Gastroesophageal sphincter (tissue), 3 donors: ENCODE measurements around the gene USF3.

Experiments used
- POLR2A ChIP-seq, 2 donors: fragments of 450-650 bp; IDR thresholded peaks; one replicate each; pipeline ENCODE4 v1.6.1; 2017; ENCODE audit warnings: antibody characterized with exemption in 2 of 2, mild to moderate bottlenecking in 2 of 2, moderate library complexity in 1 of 2
- POLR2AphosphoS5 ChIP-seq: sonication (generic); formaldehyde crosslinking; IDR thresholded peaks from one replicate; pipeline ENCODE4 v1.6.1; 2017; ENCODE audit warnings: antibody characterized with exemption
- TF ChIP-seq, protein P1 (sequence below), 4 experiments: fragments of 200-600 bp in 2 of 4; fragments of 450-650 bp in 2 of 4; sonication (generic) in 1 of 4; IDR thresholded peaks; one replicate each; pipeline ENCODE4 v1.5.1; 2017 to 2019; ENCODE audit warnings: antibody characterized with exemption in 4 of 4, mild to moderate bottlenecking in 2 of 4, moderate library complexity in 2 of 4

- TF ChIP-seq POLR2AphosphoS5 (no peak), POLR2A (IDR thresholded peaks at IDR 0.05) (no peak)
- TF ChIP-seq, protein P1, sequence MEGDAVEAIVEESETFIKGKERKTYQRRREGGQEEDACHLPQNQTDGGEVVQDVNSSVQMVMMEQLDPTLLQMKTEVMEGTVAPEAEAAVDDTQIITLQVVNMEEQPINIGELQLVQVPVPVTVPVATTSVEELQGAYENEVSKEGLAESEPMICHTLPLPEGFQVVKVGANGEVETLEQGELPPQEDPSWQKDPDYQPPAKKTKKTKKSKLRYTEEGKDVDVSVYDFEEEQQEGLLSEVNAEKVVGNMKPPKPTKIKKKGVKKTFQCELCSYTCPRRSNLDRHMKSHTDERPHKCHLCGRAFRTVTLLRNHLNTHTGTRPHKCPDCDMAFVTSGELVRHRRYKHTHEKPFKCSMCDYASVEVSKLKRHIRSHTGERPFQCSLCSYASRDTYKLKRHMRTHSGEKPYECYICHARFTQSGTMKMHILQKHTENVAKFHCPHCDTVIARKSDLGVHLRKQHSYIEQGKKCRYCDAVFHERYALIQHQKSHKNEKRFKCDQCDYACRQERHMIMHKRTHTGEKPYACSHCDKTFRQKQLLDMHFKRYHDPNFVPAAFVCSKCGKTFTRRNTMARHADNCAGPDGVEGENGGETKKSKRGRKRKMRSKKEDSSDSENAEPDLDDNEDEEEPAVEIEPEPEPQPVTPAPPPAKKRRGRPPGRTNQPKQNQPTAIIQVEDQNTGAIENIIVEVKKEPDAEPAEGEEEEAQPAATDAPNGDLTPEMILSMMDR (IDR thresholded peaks at IDR 0.05), result no peak
Observed at GRCh38 chr3:113606539-113607218, 89.8 kb downstream of the USF3 start.
